PFSK-1 (cell line): ENCODE measurements around the gene TRIM10.

Experiments used
- POLR2AphosphoS5 ChIP-seq: IDR thresholded peaks from 2 replicates; pipeline ENCODE4 v1.6.1; 2012; ENCODE audit warnings: low read depth, mild to moderate bottlenecking, control low read depth, low read length, moderate library complexity
- REST ChIP-seq, 2 experiments: IDR thresholded peaks; 2 replicates each; pipeline versions ENCODE4 v1.6.1 to v1.8.0; 2011 to 2012; ENCODE audit warnings: low read depth in 2 of 2, low read length in 2 of 2, control low read depth in 1 of 2, inconsistent platforms in 1 of 2, mild to moderate bottlenecking in 1 of 2, moderate library complexity in 1 of 2; ENCODE audit not compliant: insufficient read depth in 1 of 2
- SIN3A ChIP-seq: IDR thresholded peaks from 2 replicates; pipeline ENCODE4 v1.6.1; 2012; ENCODE audit warnings: mild to moderate bottlenecking, low read length, moderate library complexity, borderline replicate concordance; ENCODE audit not compliant: insufficient read depth
- TAF1 ChIP-seq: IDR thresholded peaks from 2 replicates; pipeline ENCODE4 v1.6.1; 2012; ENCODE audit warnings: low read length, control low read depth, borderline replicate concordance; ENCODE audit not compliant: insufficient read depth

GRCh38 chr6:30160785-30161531, at the start of gene TRIM10:
- TF ChIP-seq POLR2AphosphoS5 = no peak
- no peak for TF ChIP-seq TAF1
- TF ChIP-seq SIN3A = no peak
- no peak for TF ChIP-seq REST (IDR thresholded peaks at IDR 0.05; ENCODE audit: insufficient read depth in 1 of 2, low read depth in 2 of 2, low read length in 2 of 2)
